K562 (cell line): Measurements from ENCODE around the gene IBTK. TPM values are rescaled to one million over a fixed set of nuclear protein-coding genes. Genes with fewer than 3 reads are reported as not detected.

Experiments
- ATAC-seq: fragments of 200-7000 bp; cut with Tn5 transposase; 3 replicates; pipeline ENCODE4 v1.9.1; 2020; ENCODE audit warnings: moderate library complexity
- BruUV-seq: library from RNA; stranded (reverse); fragments of 400-500 nt; replicated peaks from 2 replicates; lab custom pipeline; 2021; lab: Mats Ljungman, UMichigan
- CTCF ChIA-PET: fragments of 300-600 bp; formaldehyde crosslinking; extraction: SDS; loops from one replicate; lab custom pipeline; 2021; ENCODE audit warnings: low intra/inter-chr PET ratio; lab: Yijun Ruan, JAX
- POLR2A ChIA-PET: fragments of 300-600, 350-650 bp; sonication (Branson Sonifier 250); formaldehyde crosslinking; extraction: SDS; loops from one replicate; lab custom pipeline; 2021; ENCODE audit warnings: antibody characterized with exemption, inconsistent platforms; lab: Yijun Ruan, JAX
- DNase-seq, 4 experiments: peaks; one replicate each; pipeline versions ENCODE4 v3.0.0 to v3.0.0-alpha.2; 2011 to 2018; ENCODE audit warnings: low spot score in 3 of 4, mixed read lengths in 3 of 4; ENCODE audit errors: extremely low read depth in 1 of 4
- FAIRE-seq: peaks from 2 replicates; lab custom pipeline; 2011; peaks lifted over from hg19 to GRCh38; lab: Jason Lieb, UNC
- H2AFZ ChIP-seq: 2 replicates; pipeline ENCODE4 v1.6.0; 2011; ENCODE audit warnings: low read depth, low read length, control low read depth, inconsistent platforms
- H3K27ac ChIP-seq: fragments of 200-600 bp; 3 replicates; pipeline ENCODE4 v1.8.0; 2011; ENCODE audit warnings: low read depth, mild to moderate bottlenecking, control low read depth, inconsistent platforms, low read length, moderate library complexity, mixed read lengths; ENCODE audit errors: extremely low read depth
- H3K27me3 ChIP-seq, 2 experiments: fragments of 300-600 bp in 1 of 2; 2 replicates in 1 of 2; 3 replicates in 1 of 2; pipeline versions ENCODE4 v1.6.0 to v1.8.0; 2011; ENCODE audit warnings: inconsistent platforms in 2 of 2, low read length in 2 of 2, mild to moderate bottlenecking in 1 of 2, mixed read lengths in 1 of 2, moderate library complexity in 1 of 2; ENCODE audit not compliant: control insufficient read depth in 2 of 2, insufficient read depth in 2 of 2
- H3K36me3 ChIP-seq: fragments of 300-600 bp; 3 replicates; pipeline ENCODE4 v1.8.0; 2011; ENCODE audit warnings: mild to moderate bottlenecking, low read length, inconsistent platforms; ENCODE audit not compliant: control insufficient read depth, insufficient read depth
- H3K4me1 ChIP-seq, 2 experiments: fragments of 200-600 bp in 1 of 2; replicated peaks in 1 of 2; 2 replicates in 1 of 2; 3 replicates in 1 of 2; pipeline versions ENCODE4 v1.5.1 to v1.8.0; 2011; ENCODE audit warnings: inconsistent platforms in 2 of 2, low read length in 2 of 2, mild to moderate bottlenecking in 1 of 2, mixed read lengths in 1 of 2, moderate library complexity in 1 of 2; ENCODE audit not compliant: control insufficient read depth in 2 of 2, insufficient read depth in 2 of 2
- H3K4me2 ChIP-seq: 2 replicates; pipeline ENCODE4 v1.6.1; 2011; ENCODE audit warnings: low read length, control low read depth, inconsistent platforms, mixed read lengths; ENCODE audit not compliant: insufficient read depth
- H3K4me3 ChIP-seq: fragments of 200-600 bp; sonication (generic), shearing (Covaris generic); 2 replicates; pipeline ENCODE4 v1.5.1; 2016; ENCODE audit warnings: control low read depth, inconsistent platforms
- H3K79me2 ChIP-seq: fragments of 200-600 bp; 3 replicates; pipeline ENCODE4 v1.8.0; 2011; ENCODE audit warnings: low read length, inconsistent platforms; ENCODE audit not compliant: control insufficient read depth, insufficient read depth
- H3K9ac ChIP-seq, 2 experiments: 2 replicates each; pipeline versions ENCODE4 v1.6.0 to v1.6.1; 2011; ENCODE audit warnings: low read depth in 2 of 2, low read length in 2 of 2, control low read depth in 1 of 2, inconsistent platforms in 1 of 2, mild to moderate bottlenecking in 1 of 2, mixed read lengths in 1 of 2; ENCODE audit not compliant: insufficient read depth in 1 of 2
- H3K9me1 ChIP-seq: one replicate; pipeline ENCODE4 v1.6.0; 2011; ENCODE audit warnings: inconsistent platforms, mild to moderate bottlenecking, low read length, moderate library complexity; ENCODE audit not compliant: control insufficient read depth, insufficient read depth
- H3K9me3 ChIP-seq: replicated peaks from 2 replicates; pipeline ENCODE4 v1.5.1; 2011; ENCODE audit warnings: low read depth, low read length, inconsistent platforms; ENCODE audit not compliant: control insufficient read depth, insufficient read depth
- H4K20me1 ChIP-seq: replicated peaks from 2 replicates; pipeline ENCODE4 v1.6.1; 2011; ENCODE audit warnings: low read length, inconsistent platforms, mixed read lengths; ENCODE audit not compliant: control insufficient read depth, insufficient read depth
- EHMT2 ChIP-seq: fragments of 450-650 bp; IDR thresholded peaks from 2 replicates; pipeline ENCODE4 v1.6.1; 2018; ENCODE audit warnings: antibody characterized with exemption
- PHF8 ChIP-seq: fragments of 200-600 bp; sonication (generic); IDR thresholded peaks from 2 replicates; pipeline ENCODE4 v1.6.1; 2012; ENCODE audit warnings: mixed run types, mild to moderate bottlenecking, inconsistent platforms, low read length, moderate library complexity, borderline replicate concordance
- RNF2 ChIP-seq: sonication (generic); IDR thresholded peaks from 2 replicates; pipeline ENCODE4 v1.6.1; 2016
- SNIP1 ChIP-seq: fragments of 450-650 bp; IDR thresholded peaks from 2 replicates; pipeline ENCODE4 v1.7.1; 2017; ENCODE audit warnings: low read depth, mild to moderate bottlenecking
- SNRNP70 ChIP-seq: fragments of 200-400 bp; formaldehyde crosslinking; optimal IDR thresholded peaks from 2 replicates; pipeline ENCODE3; 2017; ENCODE audit warnings: low read depth, low read length
- WGBS: fragments of 100-300 bp; shearing (Covaris generic); methylation state at CpG from one replicate; pipeline ENCODE4 v1.1.6; 2016; ENCODE audit warnings: low coverage, mixed read lengths; ENCODE audit not compliant: insufficient coverage; ENCODE audit errors: missing lambda C conversion rate; 5-methylcytosine and 5-hydroxymethylcytosine counted together
- in situ Hi-C: fragments of 300-500 bp; cut with MboI; formaldehyde crosslinking; loops from 4 replicates; pipeline ENCODE4 v1.15.0; 2018; ENCODE audit warnings: inconsistent platforms, mixed read lengths
- intact Hi-C: fragments of 100-400 bp; cut with micrococcal nuclease; formaldehyde crosslinking; loops from 2 replicates; pipeline ENCODE4 v1.14.2; 2022
- polyA plus RNA-seq, 8 experiments: library from polyadenylated mRNA; depleted of rRNA in 4 of 8; stranded (reverse) in 5 of 8; unstranded in 3 of 8; fragments of >200 nt; fragmentation: Nextera tagmentation in 2 of 8; fragmentation: Illumina TruSeq in 1 of 8; extraction: Ambion mirVana in 2 of 8; extraction: Trizol in 1 of 8; gene quantifications; 2 replicates each; pipeline versions ENCODE4 v1.2.1 to v1.2.3, GENCODE V29; 2011 to 2014; ENCODE audit warnings: inconsistent platforms in 1 of 8, missing spikeins in 1 of 8
- total RNA-seq, 7 experiments: library from RNA; depleted of rRNA in 6 of 7; stranded (reverse); fragments of >200 nt in 6 of 7; fragmentation: Illumina TruSeq in 2 of 7; extraction: Trizol in 2 of 7; gene quantifications; 2 replicates each; pipeline versions ENCODE4 v1.2.1 to v1.2.3, GENCODE V29; 2011 to 2021; ENCODE audit warnings: low replicate concordance in 1 of 7
- TF ChIP-seq, protein P1 (sequence below), 2 experiments: IDR thresholded peaks in 1 of 2; conservative IDR thresholded peaks in 1 of 2; 2 replicates each; pipeline ENCODE4 v1.6.1; 2016; ENCODE audit warnings: low read depth in 2 of 2, mild to moderate bottlenecking in 1 of 2, missing compliant biosample characterization in 1 of 2, missing genetic modification characterization in 1 of 2, moderate library complexity in 1 of 2

IBTK gene
- total and polyA plus RNA-seq, 9 of the 15 experiments (the other 6 are each of a cell fraction or from before 2014, with no cell fraction given) = 13.2 to 36.4 (median 21.8) TPM

DNA sequence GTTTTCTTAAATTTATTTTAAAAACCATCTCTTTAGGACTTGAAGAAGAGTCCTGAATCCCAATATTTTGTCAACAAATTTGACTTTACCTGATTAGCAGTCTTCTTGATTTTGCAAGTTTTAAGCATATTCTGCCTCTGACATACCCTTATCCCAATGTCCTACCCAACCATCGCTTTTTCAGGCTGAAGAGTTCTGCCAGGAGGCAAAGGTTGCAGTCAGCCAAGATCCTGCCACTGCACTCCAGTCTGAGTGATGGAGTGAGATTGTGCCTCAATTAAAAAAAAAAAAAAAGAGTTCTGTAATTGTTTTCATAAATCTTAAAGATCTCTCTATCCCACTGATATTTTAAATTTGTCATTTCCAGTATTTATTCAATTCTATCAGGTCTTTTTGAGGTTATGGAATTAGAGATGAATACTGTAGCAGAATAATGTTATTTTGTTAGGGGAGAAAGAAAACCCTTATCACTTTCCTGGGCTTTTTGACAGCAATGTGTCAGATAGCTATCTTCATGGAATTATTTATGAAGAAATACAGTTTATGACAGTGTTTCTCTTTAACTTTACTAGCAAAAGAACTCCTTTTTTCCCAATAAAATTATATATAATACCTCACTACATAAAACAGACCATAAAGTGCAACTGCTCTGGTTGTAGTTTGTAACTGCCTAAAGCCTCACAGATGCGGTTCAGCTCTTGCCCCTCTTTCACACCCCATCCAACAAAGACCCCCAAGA is 78.2 kb downstream of the IBTK start:
- intact Hi-C loops (no loop called here), in situ Hi-C loops (no loop called here)
- DNase-seq = no peak
- TF ChIP-seq, protein P1, sequence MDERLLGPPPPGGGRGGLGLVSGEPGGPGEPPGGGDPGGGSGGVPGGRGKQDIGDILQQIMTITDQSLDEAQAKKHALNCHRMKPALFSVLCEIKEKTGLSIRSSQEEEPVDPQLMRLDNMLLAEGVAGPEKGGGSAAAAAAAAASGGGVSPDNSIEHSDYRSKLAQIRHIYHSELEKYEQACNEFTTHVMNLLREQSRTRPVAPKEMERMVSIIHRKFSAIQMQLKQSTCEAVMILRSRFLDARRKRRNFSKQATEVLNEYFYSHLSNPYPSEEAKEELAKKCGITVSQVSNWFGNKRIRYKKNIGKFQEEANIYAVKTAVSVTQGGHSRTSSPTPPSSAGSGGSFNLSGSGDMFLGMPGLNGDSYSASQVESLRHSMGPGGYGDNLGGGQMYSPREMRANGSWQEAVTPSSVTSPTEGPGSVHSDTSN (CRISPR knock-in tag; IDR thresholded peaks at IDR 0.05; ENCODE audit: low read depth) = no peak
- TF ChIP-seq, protein P1 (tag; conservative IDR thresholded peaks at IDR 0.05; ENCODE audit: low read depth) = 0 out of 2 replicates have a peak, but pooled peaks have one; percentile 16
- TF ChIP-seq PHF8 = no peak
- TF ChIP-seq EHMT2 = no peak
- TF ChIP-seq SNRNP70 = no peak
- no peak for TF ChIP-seq RNF2
- no peak for TF ChIP-seq SNIP1
- Histone ChIP-seq H3K9me1 (no peaks in the 10 kb centered on the region), H3K4me1 (no peaks in the 10 kb centered on the region), H2AFZ (no peak overlapping the region), H3K27me3 (no peaks in the 10 kb centered on the region), H4K20me1 (no peaks in the 10 kb centered on the region), H3K9me3 (no peaks in the 10 kb centered on the region), H3K36me3 (peaks cover 47% of the 10 kb centered on the region), H3K4me2 (no peak overlapping the region), H3K79me2 (no peaks in the 10 kb centered on the region), H3K27ac (no peak overlapping the region), H3K4me3 (no peak overlapping the region), H3K9ac (no peak overlapping the region)
- ATAC-seq = no peak
- no peak for FAIRE-seq
- WGBS = 95% methylated on average over 2 of the region's 2 CpGs
- no TSS peak for BruUV-seq
- ChIA-PET POLR2A (interaction anchor here (0.6 kb wide), 1 partner anchor 247 kb away, joined by 3 read pairs; no protein-coding TSS in a partner anchor), CTCF (interaction anchor here (0.6 kb wide), 1 partner anchor 881 kb away, joined by 4 read pairs; no protein-coding TSS in a partner anchor)
